AG09309 (cell line): ENCODE results near the gene IRF6.
A peak's percentile ranks its signal among the peaks of the same experiment; 100 is the strongest.

Experiments
- DNase-seq: peaks from one replicate; pipeline ENCODE4 v3.0.0-alpha.2; 2010; ENCODE audit warnings: low read depth
- H3K4me3 ChIP-seq: 2 replicates; pipeline ENCODE4 v1.5.1; 2011; ENCODE audit warnings: mild to moderate bottlenecking, low read depth, low read length, moderate library complexity; ENCODE audit not compliant: control insufficient read depth
- TF ChIP-seq, protein P1 (sequence below): IDR thresholded peaks from 2 replicates; pipeline ENCODE4 v1.5.1; 2011; ENCODE audit warnings: mild to moderate bottlenecking, low read depth, low read length, inconsistent platforms; ENCODE audit not compliant: insufficient read depth, control insufficient read depth; ENCODE audit errors: missing control alignments

The IRF6 gene

DNA sequence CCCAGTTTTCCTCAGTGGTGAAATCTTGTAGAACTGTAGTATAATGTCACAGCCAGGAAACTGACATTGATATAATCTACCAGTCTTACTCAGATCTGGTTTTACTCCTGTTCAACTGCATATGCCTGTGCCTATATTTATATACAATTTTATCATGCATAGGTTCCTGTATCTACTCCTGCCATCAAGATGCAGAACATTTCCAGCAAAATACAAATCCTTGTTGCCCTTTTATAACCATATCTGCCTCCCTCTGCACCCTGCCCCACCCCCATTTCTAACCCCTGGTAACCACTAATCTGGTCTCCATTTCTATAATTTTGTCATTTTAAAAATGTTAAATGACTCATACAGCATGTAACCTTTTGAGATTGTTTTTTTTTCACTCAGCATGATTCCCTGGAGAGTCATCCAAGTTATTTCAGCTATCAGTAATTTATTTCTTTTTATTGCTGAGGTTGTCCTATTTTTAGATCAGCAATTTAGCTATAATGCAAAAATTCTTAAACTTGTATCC, 29.9 kb upstream of the IRF6 start:
- DNase-seq = no peak
- TF ChIP-seq, protein P1, sequence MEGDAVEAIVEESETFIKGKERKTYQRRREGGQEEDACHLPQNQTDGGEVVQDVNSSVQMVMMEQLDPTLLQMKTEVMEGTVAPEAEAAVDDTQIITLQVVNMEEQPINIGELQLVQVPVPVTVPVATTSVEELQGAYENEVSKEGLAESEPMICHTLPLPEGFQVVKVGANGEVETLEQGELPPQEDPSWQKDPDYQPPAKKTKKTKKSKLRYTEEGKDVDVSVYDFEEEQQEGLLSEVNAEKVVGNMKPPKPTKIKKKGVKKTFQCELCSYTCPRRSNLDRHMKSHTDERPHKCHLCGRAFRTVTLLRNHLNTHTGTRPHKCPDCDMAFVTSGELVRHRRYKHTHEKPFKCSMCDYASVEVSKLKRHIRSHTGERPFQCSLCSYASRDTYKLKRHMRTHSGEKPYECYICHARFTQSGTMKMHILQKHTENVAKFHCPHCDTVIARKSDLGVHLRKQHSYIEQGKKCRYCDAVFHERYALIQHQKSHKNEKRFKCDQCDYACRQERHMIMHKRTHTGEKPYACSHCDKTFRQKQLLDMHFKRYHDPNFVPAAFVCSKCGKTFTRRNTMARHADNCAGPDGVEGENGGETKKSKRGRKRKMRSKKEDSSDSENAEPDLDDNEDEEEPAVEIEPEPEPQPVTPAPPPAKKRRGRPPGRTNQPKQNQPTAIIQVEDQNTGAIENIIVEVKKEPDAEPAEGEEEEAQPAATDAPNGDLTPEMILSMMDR = no peak
- no peak overlapping the region for H3K4me3 ChIP-seq

DNA sequence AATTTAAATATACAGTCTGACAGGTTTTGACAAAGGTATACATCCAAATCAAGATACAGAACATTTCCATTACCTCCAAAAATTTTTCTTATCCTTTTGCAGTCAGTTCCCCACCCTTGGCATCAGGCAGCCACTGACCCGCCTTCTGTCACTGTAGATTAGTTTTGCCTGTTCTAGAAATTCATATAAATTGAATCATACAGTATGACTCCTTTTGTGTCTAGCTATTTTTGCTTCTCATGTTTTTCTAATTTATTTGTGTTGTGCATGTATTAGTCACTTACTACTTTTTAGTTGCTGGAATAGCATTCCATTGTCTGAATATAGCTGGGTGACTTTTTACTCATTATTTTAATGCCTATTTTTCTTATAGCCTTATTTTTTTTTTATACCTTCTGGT, 25.7 kb upstream of the IRF6 start:
- TF ChIP-seq, protein P1 = no peak
- DNase-seq = no peak

DNA sequence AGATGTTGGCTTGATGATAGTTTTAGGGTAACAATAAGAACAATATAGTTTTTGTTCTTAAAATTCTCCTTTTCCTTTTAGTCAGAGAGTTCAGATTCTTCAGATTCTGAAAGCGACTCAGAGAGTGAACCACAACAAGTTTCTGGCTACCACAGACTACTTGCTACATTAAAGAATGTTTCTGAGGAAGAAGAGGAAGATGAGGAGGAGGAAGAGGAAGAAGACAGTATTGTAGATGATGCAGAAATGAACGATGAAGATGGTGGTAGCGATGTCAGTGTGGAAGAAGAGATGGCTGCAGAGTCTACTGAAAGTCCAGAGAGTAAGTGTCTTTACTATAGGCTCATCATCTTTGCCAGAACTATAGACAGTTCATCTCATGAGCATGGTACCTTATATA, 24.8 kb upstream of the IRF6 start:
- no peak for DNase-seq
- H3K4me3 ChIP-seq = no peak overlapping the region
- TF ChIP-seq, protein P1 = no peak

More for the DNA sequence above, 25.7 kb upstream of the IRF6 start:
- H3K4me3 ChIP-seq = no peak overlapping the region

DNA sequence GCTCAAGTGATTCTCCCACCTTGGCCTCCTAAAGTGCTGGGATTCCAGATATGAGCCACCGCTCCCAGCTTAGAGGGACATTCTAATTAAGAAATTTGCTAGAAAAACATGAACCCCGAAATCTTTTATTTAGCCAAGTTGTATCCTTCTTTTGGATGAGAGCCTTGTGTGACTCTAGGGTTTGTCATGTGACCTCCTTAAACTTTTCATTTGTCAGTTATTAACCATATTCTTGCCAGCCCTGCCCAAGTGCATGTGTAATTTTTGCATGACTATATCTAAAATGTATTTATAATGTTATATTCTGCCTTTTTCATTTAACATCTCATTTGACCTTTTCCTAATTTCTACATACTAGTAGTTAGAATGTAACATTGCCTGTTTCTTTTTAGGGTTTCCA, 23.8 kb upstream of the IRF6 start:
- no peak overlapping the region for H3K4me3 ChIP-seq
- no peak for DNase-seq
- TF ChIP-seq, protein P1 = no peak

DNA sequence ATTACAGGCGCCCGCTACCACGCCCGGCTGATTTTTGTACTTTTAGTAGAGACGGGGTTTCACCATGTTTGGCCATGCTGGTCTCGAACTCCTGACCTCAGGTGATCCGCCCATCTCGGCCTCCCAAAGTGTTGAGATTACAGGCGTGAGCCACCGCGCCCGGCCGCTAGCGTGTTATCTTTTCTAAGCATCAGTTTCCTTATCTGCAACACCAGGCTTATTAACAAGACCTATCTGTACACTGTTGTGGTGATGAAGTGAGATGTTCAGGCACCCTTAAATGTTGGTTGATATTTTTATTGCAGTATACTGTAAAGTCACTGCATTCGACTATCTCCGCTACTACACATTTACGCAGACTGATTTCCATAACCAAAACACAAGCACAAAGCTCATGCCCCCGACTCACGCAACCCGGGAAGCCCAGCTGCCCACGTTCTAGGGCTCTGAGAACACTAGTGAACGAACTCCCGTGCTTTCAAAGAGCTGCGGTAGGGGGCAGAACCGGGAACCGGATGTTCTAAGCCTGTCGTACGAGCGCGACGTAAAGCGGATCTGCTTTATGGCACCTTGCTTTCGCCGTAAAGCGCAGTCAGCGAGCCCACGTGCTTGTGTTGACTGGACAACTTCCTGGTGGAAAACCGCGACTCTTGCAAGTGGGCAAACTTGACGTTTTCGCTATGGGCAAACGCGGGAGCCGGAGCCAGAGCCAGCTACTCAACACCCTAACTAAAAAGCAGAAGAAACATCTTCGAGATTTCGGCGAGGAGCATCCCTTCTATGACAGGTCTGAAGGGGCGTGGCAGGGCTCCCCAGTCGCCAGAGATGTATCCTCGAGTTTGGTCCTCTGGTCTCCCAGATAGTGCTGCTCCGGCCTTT, 21.7 kb upstream of the IRF6 start, which contains the start of gene UTP25:
UTP25 (plus strand) TSS at position 589 of the 879 bp plus-strand sequence; CDS start at position 681, 92 bp downstream.
- TF ChIP-seq, protein P1 = peak; percentile 74
- DNase-seq = peak; percentile 89
- peak within 1 kb of the TSS; percentile 93 for H3K4me3 ChIP-seq

DNA sequence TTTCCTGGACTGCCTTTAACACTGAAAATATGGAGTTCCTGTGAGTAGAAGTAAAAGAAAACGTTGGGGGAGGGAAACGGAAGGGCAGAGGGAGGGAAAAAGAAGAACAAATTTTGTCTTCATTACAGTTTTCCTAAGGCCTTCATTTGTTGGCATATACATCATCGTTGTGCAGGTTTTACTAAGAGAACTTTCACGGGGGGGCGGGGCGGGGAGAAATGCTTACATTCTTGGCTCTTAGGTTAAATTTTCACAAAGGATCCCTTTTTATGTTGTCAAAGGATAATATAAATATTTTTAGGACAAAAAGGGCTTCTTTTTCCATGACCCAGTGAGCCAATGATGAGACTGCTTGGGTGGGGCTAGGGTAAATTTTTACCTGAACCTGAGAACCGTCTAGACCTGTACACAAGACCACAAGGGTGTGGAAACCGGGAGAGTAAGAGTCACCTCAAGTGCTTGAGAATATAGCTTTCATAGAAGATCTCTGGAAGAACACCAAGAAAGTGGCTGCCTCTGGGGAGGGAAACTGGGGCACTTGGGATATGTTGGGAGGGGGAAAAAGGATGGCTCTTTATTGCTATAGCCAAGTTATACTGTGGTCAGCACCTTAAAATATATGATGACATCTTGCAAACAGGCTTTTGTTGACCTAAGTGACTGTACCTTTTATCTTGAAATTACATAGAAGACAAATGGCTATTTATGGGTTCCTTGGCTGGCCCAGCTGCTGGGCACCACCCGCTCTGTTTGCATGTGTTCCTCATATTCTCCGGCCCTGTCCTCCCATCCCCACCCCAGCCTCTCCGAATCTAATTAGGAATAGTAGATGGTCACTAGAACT, 19.9 kb upstream of the IRF6 start:
- no peak for DNase-seq
- TF ChIP-seq, protein P1 = no peak
- H3K4me3 ChIP-seq = no peak overlapping the region
